HFF-Myc (cell line): ENCODE data around the gene BCL6B.
A peak's percentile ranks its signal among the peaks of the same experiment; 100 is the strongest.

Source experiments
- DNase-seq: peaks from one replicate; pipeline ENCODE4 v3.0.0-alpha.2; 2011; ENCODE audit warnings: low read depth; ENCODE audit errors: extremely low read depth
- H3K4me3 ChIP-seq: replicated peaks from 2 replicates; pipeline ENCODE4 v1.5.1; 2011; ENCODE audit warnings: low read depth, mild to moderate bottlenecking, control low read depth, low read length
- CTCF ChIP-seq: IDR thresholded peaks from 2 replicates; pipeline ENCODE4 v1.5.1; 2012; ENCODE audit warnings: mild to moderate bottlenecking, low read depth, low read length, control low read depth; ENCODE audit errors: missing control alignments

The BCL6B gene

DNA sequence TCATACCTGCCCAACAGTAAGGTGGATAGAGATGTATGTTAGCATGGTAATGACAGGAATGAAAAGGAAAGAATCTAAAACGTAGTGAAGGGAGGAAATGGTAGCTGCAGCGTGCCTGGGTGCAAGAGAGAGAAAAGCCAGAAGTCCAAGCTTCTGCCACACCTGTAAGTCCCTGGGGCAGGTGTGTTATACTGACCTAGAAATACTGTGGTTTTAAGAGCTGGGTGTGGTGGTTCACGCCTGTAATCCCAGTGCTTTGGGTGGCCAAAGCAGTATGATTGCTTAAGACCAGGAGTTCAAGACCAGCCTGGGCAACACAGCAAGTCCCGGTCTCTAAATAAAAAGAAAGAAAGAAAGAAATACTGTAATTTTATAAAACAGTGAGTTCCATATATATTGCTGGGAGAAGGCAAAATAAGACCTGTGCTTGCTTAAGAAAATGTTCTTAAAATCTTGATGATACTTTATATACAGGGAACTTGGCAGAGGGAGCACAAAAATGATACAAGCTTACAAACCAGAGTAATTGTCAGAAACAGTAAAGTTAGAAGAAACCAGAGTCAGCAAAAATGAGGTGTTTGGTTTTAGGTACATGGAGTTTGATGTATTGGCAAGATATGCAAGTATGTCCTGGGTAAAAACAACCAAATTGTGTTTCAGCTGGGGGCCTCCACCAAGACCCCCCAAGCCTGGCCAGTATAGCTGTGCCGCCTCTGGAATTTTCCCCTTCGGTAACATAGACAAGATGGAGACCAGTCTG, 20.4 kb upstream of the BCL6B start:
- no peak for TF ChIP-seq CTCF
- no peak overlapping the region for H3K4me3 ChIP-seq
- DNase-seq: no peak

DNA sequence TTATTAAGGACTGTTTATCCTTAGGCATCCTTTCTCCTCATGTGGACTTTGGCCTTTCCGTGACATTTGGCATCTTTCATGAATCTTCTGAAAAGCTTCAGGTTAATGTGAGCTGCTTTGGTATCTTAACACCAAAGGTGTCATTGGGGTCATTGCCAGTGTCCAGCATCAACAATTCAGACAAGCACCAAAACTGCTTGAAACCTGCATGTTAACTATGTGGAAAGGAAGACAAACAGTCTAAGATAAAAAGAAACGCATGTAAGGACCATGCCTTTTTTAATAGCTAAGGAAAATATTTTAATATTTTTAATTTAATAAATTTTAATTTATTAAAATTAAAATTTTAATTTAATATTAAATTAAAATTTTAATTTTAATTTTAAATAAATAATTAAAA, 19.1 kb upstream of the BCL6B start:
- no peak overlapping the region for H3K4me3 ChIP-seq
- DNase-seq: no peak
- no peak for TF ChIP-seq CTCF

DNA sequence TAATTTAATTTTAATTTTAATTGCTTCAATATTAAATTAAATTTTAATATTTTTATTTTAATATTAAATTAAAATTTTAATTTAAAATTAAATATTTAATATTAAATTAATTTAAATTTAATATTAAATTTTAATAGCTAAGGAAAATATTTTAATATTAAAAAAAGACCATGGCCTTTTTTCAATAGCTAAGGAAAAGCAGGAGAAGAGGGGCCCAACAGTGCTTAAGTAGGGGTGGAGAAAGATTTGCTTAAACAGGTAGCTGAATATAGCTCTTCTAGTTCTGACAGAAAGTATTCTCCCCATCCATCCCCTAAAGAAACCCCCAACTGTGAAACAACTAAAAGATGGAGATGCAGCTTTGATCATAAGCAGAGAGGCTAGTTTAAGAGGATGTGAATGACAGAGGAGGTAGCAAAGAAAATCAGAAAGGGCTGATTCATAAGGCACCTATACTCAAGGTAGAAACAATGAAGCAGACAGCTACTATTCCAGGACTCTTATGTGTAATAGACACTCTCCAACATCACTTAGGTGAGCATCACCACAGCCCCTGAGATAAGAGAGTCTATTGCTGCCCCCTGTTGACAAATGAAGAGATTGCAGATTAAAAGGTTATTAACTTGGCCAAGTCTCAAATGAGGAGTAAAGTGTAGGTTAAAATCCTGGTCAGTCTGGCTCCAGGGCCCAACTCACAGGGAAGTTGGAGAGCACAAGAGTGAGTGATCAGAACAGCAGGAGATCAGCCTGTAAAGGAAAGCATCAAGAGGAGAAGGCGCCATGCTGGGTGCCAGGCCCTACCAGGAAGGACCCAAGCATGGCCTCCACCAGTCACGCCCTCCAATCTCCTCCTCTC, 18.2 kb upstream of the BCL6B start:
- DNase-seq: peak; percentile 22
- H3K4me3 ChIP-seq: no peak overlapping the region
- TF ChIP-seq CTCF: peak; percentile 66

DNA sequence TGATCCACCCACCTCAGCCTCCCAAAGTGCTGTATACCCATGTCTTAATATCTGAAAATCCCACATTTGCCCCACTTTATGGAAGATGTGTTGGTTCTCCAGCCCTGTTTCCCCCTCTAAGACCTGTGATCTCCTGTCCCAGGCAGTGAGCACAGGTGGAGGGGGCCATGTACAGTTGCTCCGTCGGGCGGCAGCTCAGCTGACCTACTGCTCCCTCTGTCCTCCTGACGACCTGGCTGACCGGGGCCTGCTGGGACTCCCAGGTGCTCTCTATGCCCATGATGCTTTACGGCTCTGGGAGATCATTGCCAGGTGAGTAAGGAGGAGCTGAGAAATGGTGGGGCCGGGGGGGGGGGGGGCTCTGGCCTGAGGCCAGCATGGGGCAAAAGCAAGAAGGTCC, 17.1 kb upstream of the BCL6B start:
- no peak for TF ChIP-seq CTCF
- no peak for DNase-seq
- H3K4me3 ChIP-seq: no peak overlapping the region

DNA sequence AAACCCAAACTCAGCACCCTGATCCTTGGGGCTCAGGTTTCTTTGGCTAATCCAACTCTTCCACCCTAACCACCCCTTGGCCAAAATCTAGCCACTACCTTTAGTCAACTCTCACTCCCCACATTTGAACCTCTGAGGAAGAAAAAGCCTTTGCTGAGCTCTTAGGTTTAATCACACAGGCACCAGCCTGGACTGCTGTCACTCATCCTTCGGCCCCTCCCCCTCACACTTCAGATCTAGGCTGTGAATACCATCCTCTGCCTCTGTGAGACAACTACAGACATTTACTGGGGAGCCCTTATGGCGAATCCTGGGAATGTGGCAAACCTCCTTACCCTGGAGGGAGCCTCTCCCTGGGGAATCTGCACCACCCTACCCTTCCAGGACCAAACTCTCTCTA, 15.7 kb upstream of the BCL6B start:
- no peak for DNase-seq
- no peak for TF ChIP-seq CTCF

GRCh38 chr17:7010523-7010922, 12.3 kb upstream of the BCL6B start:
- no peak for DNase-seq
- TF ChIP-seq CTCF: no peak
- H3K4me3 ChIP-seq: peak overlapping the region; percentile 88

More for the DNA sequence above, 15.7 kb upstream of the BCL6B start:
- H3K4me3 ChIP-seq: no peak overlapping the region
